Fibroblast of skin of back (primary cell): ENCODE measurements around the gene CIB2.
A peak's percentile ranks its signal among the peaks of the same experiment; 100 is the strongest.

ENCODE experiments used
- DNase-seq: peaks from one replicate; pipeline ENCODE4 v3.0.0-alpha.2; 2013

The CIB2 gene

GRCh38 chr15:78065284-78065872, 65.9 kb downstream of the CIB2 start:
- DNase-seq = peak; percentile 98

- no peak for DNase-seq
Observed at GRCh38 chr15:78064544-78064943, 66.7 kb downstream of the CIB2 start.

- DNase-seq = no peak
Observed at GRCh38 chr15:78063970-78064385, 67.3 kb downstream of the CIB2 start.

GRCh38 chr15:78063217-78063616, 68.0 kb downstream of the CIB2 start:
- DNase-seq = no peak

GRCh38 chr15:78061963-78062427, 69.2 kb downstream of the CIB2 start:
- DNase-seq = peak; percentile 50

- no peak for DNase-seq
Observed at GRCh38 chr15:78060232-78060631, 71.0 kb downstream of the CIB2 start.

- no peak for DNase-seq
Observed at GRCh38 chr15:78059110-78059839, 72.0 kb downstream of the CIB2 start.

- DNase-seq = no peak
Observed at GRCh38 chr15:78058401-78058935, 72.8 kb downstream of the CIB2 start.

GRCh38 chr15:78057803-78058202, 73.4 kb downstream of the CIB2 start:
- DNase-seq = no peak

- peak; percentile 46 for DNase-seq
Observed at GRCh38 chr15:78056714-78057269, 74.5 kb downstream of the CIB2 start.

GRCh38 chr15:78055919-78056713, 75.1 kb downstream of the CIB2 start:
- DNase-seq = peak; percentile 37

GRCh38 chr15:78054966-78055365, 76.3 kb downstream of the CIB2 start:
- no peak for DNase-seq
